Effector memory CD4-positive, alpha-beta T cell (primary cell): Measurements from ENCODE around the gene ELK3.

ENCODE experiments used
- DNase-seq, 3 donors: peaks; one replicate each; pipeline ENCODE4 v3.0.0-alpha.2; 2020
- H3K27ac ChIP-seq: 2 replicates; pipeline ENCODE4 v1.7.0; 2013; ENCODE audit warnings: mild to moderate bottlenecking, low read length, moderate library complexity; ENCODE audit not compliant: insufficient read depth, poor library complexity, severe bottlenecking
- H3K27me3 ChIP-seq: replicated peaks from 2 replicates; pipeline ENCODE4 v1.7.0; 2013; ENCODE audit warnings: mild to moderate bottlenecking, low read length; ENCODE audit not compliant: insufficient read depth, control insufficient read depth, poor library complexity, severe bottlenecking
- H3K36me3 ChIP-seq: 2 replicates; pipeline ENCODE4 v1.7.0; 2013; ENCODE audit warnings: mild to moderate bottlenecking, low read length, moderate library complexity; ENCODE audit not compliant: control insufficient read depth, insufficient read depth
- H3K4me1 ChIP-seq: 2 replicates; pipeline ENCODE4 v1.7.0; 2013; ENCODE audit warnings: low read length, mild to moderate bottlenecking; ENCODE audit not compliant: control insufficient read depth, insufficient read depth, poor library complexity, severe bottlenecking
- H3K4me3 ChIP-seq: 2 replicates; pipeline ENCODE4 v1.7.0; 2013; ENCODE audit warnings: low read length, low read depth, mild to moderate bottlenecking; ENCODE audit not compliant: insufficient read depth, poor library complexity, severe bottlenecking
- H3K9me3 ChIP-seq: 2 replicates; pipeline ENCODE4 v1.7.0; 2013; ENCODE audit warnings: mild to moderate bottlenecking, low read length, moderate library complexity; ENCODE audit not compliant: control insufficient read depth

The ELK3 gene

GRCh38 chr12:96230646-96231045 lies 36.5 kb downstream of the ELK3 start:
- Histone ChIP-seq H3K4me3 (no peak overlapping the region), H3K27ac (no peak overlapping the region), H3K4me1 (peaks cover 17% of the 10 kb centered on the region), H3K27me3 (no peaks in the 10 kb centered on the region), H3K9me3 (no peaks in the 10 kb centered on the region), H3K36me3 (peaks cover 21% of the 10 kb centered on the region)
- DNase-seq = no peak

DNA sequence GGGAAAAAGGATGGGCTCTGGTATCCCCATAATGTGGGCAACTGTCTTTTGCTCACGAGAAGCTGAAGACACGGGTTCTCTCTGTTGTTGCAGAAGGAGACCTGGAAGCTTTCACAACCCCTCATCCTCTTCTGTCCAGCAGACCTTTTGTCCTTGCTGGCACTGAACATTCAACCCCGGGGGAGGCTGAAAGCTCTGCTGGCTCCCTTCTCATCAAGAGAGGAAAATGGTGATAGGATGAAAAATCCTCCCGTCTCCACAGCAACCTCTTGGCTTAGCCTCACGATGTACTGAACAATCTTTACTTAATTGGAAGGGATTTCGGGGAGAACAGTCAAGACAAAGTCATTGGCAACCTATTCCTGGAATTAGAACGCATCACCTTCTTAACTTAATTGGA lies 39.0 kb downstream of the ELK3 start:
- peaks cover 13% of the 10 kb centered on the region for H3K36me3 ChIP-seq

GRCh38 chr12:96233939-96234461 lies 39.8 kb downstream of the ELK3 start:
- DNase-seq = no peak
- H3K4me3 ChIP-seq = no peak overlapping the region
- no peaks in the 10 kb centered on the region for H3K27me3 ChIP-seq
- peaks cover 43% of the 10 kb centered on the region for H3K4me1 ChIP-seq
- peaks cover 13% of the 10 kb centered on the region for H3K36me3 ChIP-seq
- H3K9me3 ChIP-seq = no peaks in the 10 kb centered on the region
- no peak overlapping the region for H3K27ac ChIP-seq

More for the DNA sequence above, 39.0 kb downstream of the ELK3 start:
- Histone ChIP-seq H3K27me3 (no peaks in the 10 kb centered on the region), H3K9me3 (no peaks in the 10 kb centered on the region), H3K4me3 (no peak overlapping the region), H3K4me1 (peaks cover 36% of the 10 kb centered on the region), H3K27ac (no peak overlapping the region)
- DNase-seq = no peak

GRCh38 chr12:96234591-96235483 lies 40.7 kb downstream of the ELK3 start:
- Histone ChIP-seq H3K4me3 (no peak overlapping the region), H3K9me3 (no peaks in the 10 kb centered on the region), H3K4me1 (peaks cover 43% of the 10 kb centered on the region), H3K27me3 (no peaks in the 10 kb centered on the region), H3K36me3 (peaks cover 11% of the 10 kb centered on the region), H3K27ac (peak overlapping the region; percentile 28)
- DNase-seq = no peak

DNA sequence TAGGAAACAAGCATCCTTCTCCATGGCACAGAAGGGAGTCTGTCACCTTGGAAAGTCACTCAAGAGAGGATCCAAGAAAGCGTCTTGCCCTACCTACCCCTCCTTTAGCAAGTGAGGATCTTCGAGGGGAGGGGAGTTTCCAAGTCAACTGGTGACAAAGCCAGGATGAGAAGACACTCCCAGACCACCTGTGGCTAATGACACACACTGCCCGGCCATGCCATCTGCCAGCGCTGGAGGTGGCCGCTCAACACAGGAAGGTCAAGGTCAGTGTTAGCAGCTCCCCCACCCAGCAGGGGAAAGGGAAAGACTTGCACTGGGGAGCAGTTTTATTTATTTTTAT lies 41.3 kb downstream of the ELK3 start:
- peaks cover 6% of the 10 kb centered on the region for H3K36me3 ChIP-seq
- H3K9me3 ChIP-seq = no peaks in the 10 kb centered on the region
- no peak for DNase-seq
- no peak overlapping the region for H3K4me3 ChIP-seq
- peak overlapping the region; percentile 28 for H3K27ac ChIP-seq
- no peaks in the 10 kb centered on the region for H3K27me3 ChIP-seq
- peaks cover 44% of the 10 kb centered on the region for H3K4me1 ChIP-seq

- peak in 1 of 3 donors; percentile 48 for DNase-seq
- H3K36me3 ChIP-seq = peaks cover 6% of the 10 kb centered on the region
- peak overlapping the region; percentile 61 for H3K27ac ChIP-seq
- no peaks in the 10 kb centered on the region for H3K9me3 ChIP-seq
- peaks cover 52% of the 10 kb centered on the region for H3K4me1 ChIP-seq
- H3K27me3 ChIP-seq = no peaks in the 10 kb centered on the region
- H3K4me3 ChIP-seq = no peak overlapping the region
Observed at GRCh38 chr12:96236221-96236822, 42.1 kb downstream of the ELK3 start.

DNA sequence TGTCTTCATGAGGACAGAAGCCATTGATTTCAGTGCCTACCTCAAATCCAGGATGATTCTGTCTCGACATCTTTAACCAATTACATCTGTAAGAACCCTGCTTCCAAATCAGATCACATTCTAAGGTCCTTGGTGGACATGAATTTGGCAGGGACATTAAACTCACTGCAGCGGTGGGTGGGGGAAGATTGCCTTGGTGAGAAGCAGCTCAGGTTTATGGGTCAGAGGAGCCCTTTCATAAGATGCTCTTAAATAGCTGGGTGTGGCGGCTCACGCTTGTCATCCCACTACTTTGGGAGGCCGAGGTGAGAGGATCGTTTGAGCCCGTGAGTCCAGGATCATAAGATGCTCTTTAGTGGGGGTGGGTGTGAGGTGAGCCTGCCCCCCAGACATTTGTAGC lies 42.9 kb downstream of the ELK3 start:
- Histone ChIP-seq H3K27ac (peak overlapping the region; percentile 61), H3K4me1 (peaks cover 54% of the 10 kb centered on the region), H3K27me3 (no peaks in the 10 kb centered on the region), H3K9me3 (no peaks in the 10 kb centered on the region), H3K36me3 (peaks cover 6% of the 10 kb centered on the region), H3K4me3 (no peak overlapping the region)
- DNase-seq = no peak

DNA sequence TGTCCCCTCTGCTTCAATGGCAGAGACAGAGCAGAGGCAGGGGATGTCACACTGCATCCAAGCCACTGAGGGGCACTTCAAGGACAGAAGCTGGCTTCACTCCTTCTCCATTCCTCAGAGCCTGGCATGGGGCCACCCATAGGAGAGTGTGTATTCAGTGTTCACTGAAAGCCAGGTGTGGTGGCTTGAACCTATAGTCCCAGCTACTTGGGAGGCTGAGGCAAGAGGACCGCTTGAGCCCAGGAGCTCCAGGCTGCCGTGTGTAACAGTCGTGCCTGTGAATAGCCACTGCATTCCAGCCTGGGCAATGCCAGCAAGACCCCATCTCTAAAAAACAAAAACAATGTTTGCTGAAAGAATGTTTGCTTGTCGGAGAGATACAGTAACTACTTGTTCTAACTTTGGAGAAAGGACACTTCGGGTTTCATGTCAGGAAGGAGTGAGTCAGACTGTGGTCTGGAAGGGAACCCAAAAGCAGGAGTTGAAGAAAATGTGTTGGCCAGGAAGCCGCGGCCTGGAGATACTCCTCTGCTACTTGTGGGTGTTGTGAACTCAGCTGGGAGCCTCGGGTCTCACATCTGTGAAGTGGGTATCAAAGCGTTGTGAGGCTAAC lies 43.4 kb downstream of the ELK3 start:
- Histone ChIP-seq H3K36me3 (peaks cover 6% of the 10 kb centered on the region), H3K27ac (peak overlapping the region; percentile 61), H3K9me3 (no peaks in the 10 kb centered on the region), H3K4me3 (no peak overlapping the region), H3K4me1 (peaks cover 60% of the 10 kb centered on the region), H3K27me3 (no peaks in the 10 kb centered on the region)
- DNase-seq = peak; percentile 51 to 67 (median 65)

- no peaks in the 10 kb centered on the region for H3K36me3 ChIP-seq
- H3K9me3 ChIP-seq = no peaks in the 10 kb centered on the region
- H3K4me1 ChIP-seq = peaks cover 65% of the 10 kb centered on the region
- H3K27ac ChIP-seq = peak overlapping the region; percentile 61
- H3K27me3 ChIP-seq = no peaks in the 10 kb centered on the region
- no peak for DNase-seq
- H3K4me3 ChIP-seq = no peak overlapping the region
Observed at GRCh38 chr12:96238336-96239047, 44.3 kb downstream of the ELK3 start.
